ENCODE measurements around the gene MED15. TPM values are rescaled to one million over a fixed set of nuclear protein-coding genes. Genes with fewer than 3 reads are reported as not detected.

MED15 gene
- total RNA-seq, 1 experiment from 2014 or later: 87.9 TPM

DNA sequence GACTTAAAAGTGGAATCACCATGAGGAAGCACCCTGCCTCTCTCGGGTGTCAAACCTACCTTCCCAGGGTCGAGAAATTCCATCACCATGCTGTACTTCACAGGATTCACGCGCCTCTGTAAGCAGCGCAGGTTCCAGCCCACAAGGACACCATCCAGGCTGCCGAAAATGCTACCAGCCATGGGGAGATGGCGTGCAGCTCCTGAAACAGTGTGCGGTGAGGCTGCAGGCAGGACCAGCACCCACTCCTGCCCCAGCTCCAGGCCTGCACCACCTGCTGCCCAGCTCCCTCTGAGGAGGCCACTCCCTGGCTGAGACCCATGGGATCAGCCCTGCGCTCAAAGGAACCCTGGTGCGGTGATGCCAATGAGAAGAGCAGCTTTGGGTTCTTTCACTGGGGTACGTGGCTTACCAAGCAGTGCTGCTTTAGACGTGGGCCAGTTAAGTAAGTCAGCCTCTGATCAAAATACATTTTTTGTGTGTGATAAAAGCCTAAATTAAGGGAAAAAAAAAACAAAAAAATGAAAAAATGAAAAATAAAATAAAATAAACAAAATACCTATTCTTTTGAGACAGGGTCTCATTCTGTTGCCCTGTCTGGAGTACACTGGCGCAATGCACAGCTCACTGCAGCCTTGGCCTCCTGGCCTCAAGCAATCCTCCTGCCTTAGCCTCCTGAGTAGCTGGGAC lies 115.4 kb downstream of the MED15 start:
- intact Hi-C loops (cut with micrococcal nuclease; ENCODE audit: unreplicated experiment): no loop called here
- Histone ChIP-seq H3K79me2 (ENCODE audit: low read depth) (no peaks in the 10 kb centered on the region), H2AFZ (no peak overlapping the region), H3F3A (ENCODE audit: insufficient read depth, low read depth) (no peaks in the 10 kb centered on the region), H3K9me2 (ENCODE audit: insufficient read depth) (no peaks in the 10 kb centered on the region), H3K36me3 (ENCODE audit: low read depth) (no peaks in the 10 kb centered on the region), H3K4me1 (replicated peaks; ENCODE audit: insufficient read depth) (no peaks in the 10 kb centered on the region), H3K9me3 (ENCODE audit: insufficient read depth, low read depth) (no peaks in the 10 kb centered on the region), H3K27ac (no peak overlapping the region), H4K20me1 (ENCODE audit: insufficient read depth) (no peaks in the 10 kb centered on the region), H3K27me3 (ENCODE audit: insufficient read depth, low read depth) (peaks cover 11% of the 10 kb centered on the region; the same call in 1 of the 2 replicates), H3K4me2 (no peak overlapping the region), H3K4me3 (no peak overlapping the region)
- POLR2A ChIA-PET (ENCODE audit: unreplicated experiment): no interaction called here
- DNase-seq: no peak
- BruUV-seq (replicated peaks): no TSS peak
- no peak for TF ChIP-seq EZH2 (IDR thresholded peaks at IDR 0.05; ENCODE audit: low read depth)
- TF ChIP-seq, protein P1, sequence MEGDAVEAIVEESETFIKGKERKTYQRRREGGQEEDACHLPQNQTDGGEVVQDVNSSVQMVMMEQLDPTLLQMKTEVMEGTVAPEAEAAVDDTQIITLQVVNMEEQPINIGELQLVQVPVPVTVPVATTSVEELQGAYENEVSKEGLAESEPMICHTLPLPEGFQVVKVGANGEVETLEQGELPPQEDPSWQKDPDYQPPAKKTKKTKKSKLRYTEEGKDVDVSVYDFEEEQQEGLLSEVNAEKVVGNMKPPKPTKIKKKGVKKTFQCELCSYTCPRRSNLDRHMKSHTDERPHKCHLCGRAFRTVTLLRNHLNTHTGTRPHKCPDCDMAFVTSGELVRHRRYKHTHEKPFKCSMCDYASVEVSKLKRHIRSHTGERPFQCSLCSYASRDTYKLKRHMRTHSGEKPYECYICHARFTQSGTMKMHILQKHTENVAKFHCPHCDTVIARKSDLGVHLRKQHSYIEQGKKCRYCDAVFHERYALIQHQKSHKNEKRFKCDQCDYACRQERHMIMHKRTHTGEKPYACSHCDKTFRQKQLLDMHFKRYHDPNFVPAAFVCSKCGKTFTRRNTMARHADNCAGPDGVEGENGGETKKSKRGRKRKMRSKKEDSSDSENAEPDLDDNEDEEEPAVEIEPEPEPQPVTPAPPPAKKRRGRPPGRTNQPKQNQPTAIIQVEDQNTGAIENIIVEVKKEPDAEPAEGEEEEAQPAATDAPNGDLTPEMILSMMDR (conservative IDR thresholded peaks at IDR 0.05): no peak
- CTCF ChIA-PET: no interaction called here

DNA sequence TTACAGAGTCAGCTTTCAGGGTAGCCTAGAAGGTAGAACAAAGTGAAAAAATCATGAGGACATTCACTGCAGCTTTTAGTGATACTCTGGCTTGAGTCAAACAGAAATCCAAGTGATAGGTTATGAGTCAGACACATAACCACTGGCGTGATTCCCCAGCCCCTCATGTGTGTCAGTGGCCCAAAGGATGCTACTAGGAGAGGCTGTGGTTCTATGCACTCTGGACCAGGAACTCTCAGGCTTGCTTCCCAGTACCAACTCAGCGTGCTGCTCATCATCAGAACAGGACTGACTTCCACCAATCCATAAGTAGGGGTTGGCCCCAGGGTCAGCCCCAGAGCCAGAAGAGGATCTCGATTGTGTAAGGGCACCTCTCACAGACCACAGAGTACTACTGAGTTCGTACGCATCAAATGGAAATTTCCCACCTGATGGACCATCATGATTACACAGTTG lies 116.8 kb downstream of the MED15 start:
- no peaks in the 10 kb centered on the region for H4K20me1 ChIP-seq (ENCODE audit: insufficient read depth)
- H3K27me3 ChIP-seq (ENCODE audit: insufficient read depth, low read depth): peaks cover 13% of the 10 kb centered on the region; the same call in 1 of the 2 replicates
- BruUV-seq (replicated peaks): no TSS peak
- ChIA-PET POLR2A (ENCODE audit: unreplicated experiment) (no interaction called here), CTCF (no interaction called here)
- intact Hi-C loops (cut with micrococcal nuclease; ENCODE audit: unreplicated experiment): no loop called here
- no peak overlapping the region for H3K4me3 ChIP-seq
- H3K36me3 ChIP-seq (ENCODE audit: low read depth): no peaks in the 10 kb centered on the region
- no peaks in the 10 kb centered on the region for H3K9me2 ChIP-seq (ENCODE audit: insufficient read depth)
- no peaks in the 10 kb centered on the region for H3F3A ChIP-seq (ENCODE audit: insufficient read depth, low read depth)
- TF ChIP-seq, protein P1 (conservative IDR thresholded peaks at IDR 0.05): no peak
- no peak for TF ChIP-seq EZH2 (IDR thresholded peaks at IDR 0.05; ENCODE audit: low read depth)
- no peaks in the 10 kb centered on the region for H3K79me2 ChIP-seq (ENCODE audit: low read depth)
- H3K4me1 ChIP-seq (replicated peaks; ENCODE audit: insufficient read depth): no peaks in the 10 kb centered on the region
- H3K27ac ChIP-seq: no peak overlapping the region
- no peak for DNase-seq
- H2AFZ ChIP-seq: no peak overlapping the region
- no peaks in the 10 kb centered on the region for H3K9me3 ChIP-seq (ENCODE audit: insufficient read depth, low read depth)
- H3K4me2 ChIP-seq: no peak overlapping the region

DNA sequence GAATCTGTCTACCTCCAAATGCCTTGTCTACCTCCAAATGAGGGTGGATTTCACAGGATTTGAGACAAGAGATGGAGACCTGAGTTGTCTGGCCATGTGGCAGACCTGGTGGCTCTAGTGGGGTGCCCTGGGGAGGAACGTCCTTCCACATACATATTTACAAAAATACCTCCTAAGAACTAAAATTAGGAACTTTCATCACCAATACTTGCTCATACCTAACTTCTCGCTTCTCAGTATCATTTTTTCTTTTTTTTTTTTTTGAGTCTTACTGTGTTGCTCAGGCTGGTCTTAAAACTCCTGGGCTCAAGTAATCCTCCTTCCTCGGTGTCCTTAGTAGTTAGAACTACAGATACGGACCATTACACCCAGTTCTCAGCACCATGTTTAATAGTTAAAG lies 117.9 kb downstream of the MED15 start:
- Histone ChIP-seq H3F3A (ENCODE audit: insufficient read depth, low read depth) (no peaks in the 10 kb centered on the region), H3K79me2 (ENCODE audit: low read depth) (no peaks in the 10 kb centered on the region), H3K4me2 (no peak overlapping the region), H3K4me3 (no peak overlapping the region), H4K20me1 (ENCODE audit: insufficient read depth) (no peaks in the 10 kb centered on the region), H2AFZ (no peak overlapping the region), H3K9me2 (ENCODE audit: insufficient read depth) (no peaks in the 10 kb centered on the region), H3K27ac (no peak overlapping the region), H3K9me3 (ENCODE audit: insufficient read depth, low read depth) (no peaks in the 10 kb centered on the region), H3K4me1 (replicated peaks; ENCODE audit: insufficient read depth) (no peaks in the 10 kb centered on the region), H3K27me3 (ENCODE audit: insufficient read depth, low read depth) (peaks cover 13% of the 10 kb centered on the region; the same call in 1 of the 2 replicates), H3K36me3 (ENCODE audit: low read depth) (no peaks in the 10 kb centered on the region)
- TF ChIP-seq EZH2 (IDR thresholded peaks at IDR 0.05; ENCODE audit: low read depth): no peak
- TF ChIP-seq, protein P1 (conservative IDR thresholded peaks at IDR 0.05): no peak
- CTCF ChIA-PET: no interaction called here
- POLR2A ChIA-PET (ENCODE audit: unreplicated experiment): no interaction called here
- DNase-seq: no peak
- BruUV-seq (replicated peaks): no TSS peak
- intact Hi-C loops (cut with micrococcal nuclease; ENCODE audit: unreplicated experiment): no loop called here

Data from PC-9 (cell line).